Pancreas (tissue), 10 donors: ENCODE measurements around the gene C1orf146. TPM values are rescaled to one million over a fixed set of nuclear protein-coding genes. Genes with fewer than 3 reads are reported as not detected.

Experiments used
- ATAC-seq, 4 donors: fragments of 200-7000 bp; cut with Tn5 transposase; one replicate each; pipeline versions ENCODE4 v1.8.0 to v1.9.1; 2020; ENCODE audit warnings: mild to moderate bottlenecking in 4 of 4, moderate library complexity in 4 of 4
- DNase-seq, 6 donors: peaks; one replicate each; pipeline ENCODE4 v3.0.0-alpha.2; 2020
- FAIRE-seq: peaks from 2 replicates; lab custom pipeline; 2012; peaks lifted over from hg19 to GRCh38; lab: Jason Lieb, UNC
- H3K27ac ChIP-seq, 4 donors: fragments of 200-600 bp; sonication (generic); 1 replicate in 3 of 4; 2 replicates in 1 of 4; pipeline versions ENCODE4 v1.5.0 to v1.8.0; 2020
- H3K27me3 ChIP-seq, 4 donors: fragments of 200-600 bp; one replicate each; pipeline ENCODE4 v1.8.0; 2021
- H3K36me3 ChIP-seq, 3 donors: fragments of 200-600 bp; sonication (generic) in 1 of 3; one replicate each; pipeline versions ENCODE4 v1.5.0 to v1.8.0; 2020 to 2021
- H3K4me1 ChIP-seq, 3 donors: fragments of 200-600 bp; one replicate each; pipeline ENCODE4 v1.8.0; 2021
- H3K4me3 ChIP-seq, 4 donors: fragments of 200-600 bp; sonication (generic) in 2 of 4; one replicate each; pipeline versions ENCODE4 v1.5.0 to v1.8.0; 2020 to 2021
- H3K9me3 ChIP-seq, 4 donors: fragments of 200-600 bp; one replicate each; pipeline ENCODE4 v1.8.0; 2021
- CTCF ChIP-seq, 4 donors: fragments of 200-600 bp; sonication (generic) in 3 of 4; IDR thresholded peaks; one replicate each; pipeline versions ENCODE4 v1.5.0 to v1.8.0; 2021; ENCODE audit warnings: antibody characterized with exemption in 4 of 4
- WGBS, 2 donors: extraction: QIAGEN DNeasy Blood & Tissue Kit; methylation state at CpG; one replicate each; pipeline ENCODE4 v1.1.7; 2013; 5-methylcytosine and 5-hydroxymethylcytosine counted together
- intact Hi-C, 3 donors: fragments of 100-400 bp; cut with DNase I; formaldehyde crosslinking; loops; one replicate each; pipeline versions ENCODE4 v1.11.1 to v1.14.2; 2022
- polyA plus RNA-seq, 2 donors: library from polyadenylated mRNA; stranded (reverse); fragments of 200-250 nt; gene quantifications; one replicate each; pipeline ENCODE4 v1.2.3, GENCODE V29; 2013
- total RNA-seq, 6 donors: library from RNA; stranded (reverse); fragmentation: NEBNext Ultra II Directional in 4 of 6; extraction: Animal tissue kit (Norgen Biotek cat#: 25700) in 4 of 6; gene quantifications; one replicate each; pipeline versions ENCODE4 v1.2.1 to v1.2.4, GENCODE V29; 2021 to 2023
- donor health status: healthy with polysubstance abuse.
- donor health status: DM: no; HTN: no; CAD: no; lungs with moderate emphysema.
- donor health status: DM: no; HTN: no; CAD: no.
- donor health status: control.
- donor health status: control.
- donor health status: Bipolar disorder and iron deficiency.
- donor health status: DM: yes; HTN: yes; CAD: no.
- donor health status: DM: no; HTN: no; CAD: no.
- donor health status: DM: no; HTN: no; CAD: no.
- donor health status: DM: yes; HTN: yes; CAD: no.

C1orf146 gene
- total and polyA plus RNA-seq, 8 donors: not detected

DNA sequence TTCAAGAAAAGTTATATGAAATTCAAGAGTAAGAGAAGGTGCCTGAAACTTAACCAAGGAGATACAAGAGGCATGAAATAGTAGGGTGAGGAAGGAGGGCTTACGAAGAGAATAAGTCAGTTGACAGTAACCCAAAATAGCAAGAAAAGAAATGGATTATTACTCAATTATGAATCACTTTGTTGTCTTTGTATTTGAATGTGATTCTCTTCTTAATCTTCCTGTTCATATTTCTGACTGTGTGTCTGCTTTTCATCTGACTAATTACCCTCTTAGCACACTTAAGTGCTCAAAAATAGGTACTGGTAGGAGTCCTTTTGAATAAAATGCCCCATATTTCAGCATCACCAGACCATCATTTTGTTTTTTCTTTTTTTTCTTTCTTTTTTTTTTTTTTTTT is 41.6 kb downstream of the C1orf146 start:
- Histone ChIP-seq H3K9me3 (no peaks in the 10 kb centered on the region), H3K27ac (no peak overlapping the region), H3K36me3 (peaks cover 0 to 2% (median 0%) of the 10 kb centered on the region in 3 donors), H3K4me3 (no peak overlapping the region), H3K27me3 (no peaks in the 10 kb centered on the region), H3K4me1 (no peaks in the 10 kb centered on the region)
- 96% methylated on average over 1 of the region's 1 CpG for WGBS, 2 donors
- DNase-seq (no peak), FAIRE-seq (no peak), ATAC-seq (no peak)
- intact Hi-C loops: no loop called here
- no peak for TF ChIP-seq CTCF (IDR thresholded peaks at IDR 0.05)

DNA sequence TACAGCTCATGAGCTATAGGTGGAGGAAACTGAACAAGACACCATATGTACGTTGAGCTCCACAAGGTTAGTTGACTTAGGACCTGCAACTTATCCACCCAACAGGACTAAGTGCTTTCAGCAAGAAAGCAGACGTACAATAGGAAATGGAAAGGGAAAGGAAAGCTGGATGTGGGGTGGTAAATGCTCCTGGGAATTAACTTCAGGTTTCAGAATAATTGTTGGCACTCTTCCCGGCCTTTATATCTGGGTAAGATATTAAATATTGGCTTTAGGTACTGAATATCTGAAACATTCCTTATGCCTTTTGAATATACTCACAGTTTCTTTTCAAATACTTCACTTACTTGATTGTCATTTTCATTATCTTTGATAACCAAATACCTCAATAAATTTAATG is 44.8 kb downstream of the C1orf146 start:
- FAIRE-seq: no peak
- no peak for ATAC-seq
- Histone ChIP-seq H3K36me3 (peaks cover 0 to 2% (median 0%) of the 10 kb centered on the region in 3 donors), H3K9me3 (no peaks in the 10 kb centered on the region), H3K27me3 (no peaks in the 10 kb centered on the region), H3K27ac (no peak overlapping the region), H3K4me1 (no peaks in the 10 kb centered on the region), H3K4me3 (no peak overlapping the region)
- DNase-seq: no peak
- intact Hi-C loops: no loop called here
- no peak for TF ChIP-seq CTCF (IDR thresholded peaks at IDR 0.05)
- WGBS, 2 donors: 71 to 72% methylated on average over 3 of the region's 3 CpGs

GRCh38 chr1:92273039-92273438 is 55.3 kb downstream of the C1orf146 start:
- intact Hi-C loops: no loop called here
- TF ChIP-seq CTCF (IDR thresholded peaks at IDR 0.05): no peak
- ATAC-seq (no peak), FAIRE-seq (no peak), DNase-seq (no peak)
- no peaks in the 10 kb centered on the region for H3K4me1 ChIP-seq
- H3K27me3 ChIP-seq: no peaks in the 10 kb centered on the region
- peaks cover 0 to under 1% (median 0%) of the 10 kb centered on the region in 3 donors for H3K36me3 ChIP-seq
- H3K4me3 ChIP-seq: no peak overlapping the region
- no peak overlapping the region for H3K27ac ChIP-seq
- no peaks in the 10 kb centered on the region for H3K9me3 ChIP-seq
- 97 to 100% methylated on average over 1 of the region's 1 CpG for WGBS, 2 donors

GRCh38 chr1:92274939-92275338 is 57.2 kb downstream of the C1orf146 start:
- H3K27me3 ChIP-seq: no peaks in the 10 kb centered on the region
- intact Hi-C loops: no loop called here
- H3K27ac ChIP-seq: no peak overlapping the region
- no peak for TF ChIP-seq CTCF (IDR thresholded peaks at IDR 0.05)
- no peaks in the 10 kb centered on the region for H3K4me1 ChIP-seq
- WGBS, 2 donors: 90 to 96% methylated on average over 1 of the region's 1 CpG
- DNase-seq: no peak
- H3K9me3 ChIP-seq: no peaks in the 10 kb centered on the region
- no peaks in the 10 kb centered on the region for H3K36me3 ChIP-seq
- H3K4me3 ChIP-seq: no peak overlapping the region
- no peak for ATAC-seq
- FAIRE-seq: no peak

DNA sequence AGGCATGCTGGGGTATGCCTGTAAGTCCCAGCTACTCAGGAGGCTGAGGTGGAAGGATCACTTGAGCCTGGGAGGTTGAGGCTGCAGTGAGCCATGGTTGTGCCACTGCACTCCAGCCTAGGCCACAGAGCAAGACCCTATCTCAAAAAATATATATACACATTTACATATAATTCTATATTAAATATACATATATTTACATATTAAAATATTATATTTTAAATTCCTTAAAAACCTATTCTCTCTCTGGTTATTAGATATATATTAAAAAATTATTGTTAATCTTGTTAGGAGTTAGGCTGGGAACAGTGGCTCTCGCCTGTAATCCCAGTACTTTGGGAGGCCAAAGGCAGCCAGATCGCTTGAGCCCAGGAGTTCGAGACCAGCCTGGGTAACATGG is 58.4 kb downstream of the C1orf146 start:
- ATAC-seq (no peak), DNase-seq (no peak), FAIRE-seq (no peak)
- intact Hi-C loops: no loop called here
- TF ChIP-seq CTCF (IDR thresholded peaks at IDR 0.05): no peak
- no peaks in the 10 kb centered on the region for H3K27me3 ChIP-seq
- no peaks in the 10 kb centered on the region for H3K4me1 ChIP-seq
- H3K9me3 ChIP-seq: no peaks in the 10 kb centered on the region
- no peak overlapping the region for H3K4me3 ChIP-seq
- H3K36me3 ChIP-seq: no peaks in the 10 kb centered on the region
- WGBS, 2 donors: 96 to 99% methylated on average over 3 of the region's 3 CpGs
- H3K27ac ChIP-seq: no peak overlapping the region
